IMR-90 (cell line): Measurements from ENCODE around the gene C11orf86. TPM values are rescaled to one million over a fixed set of nuclear protein-coding genes. Genes with fewer than 3 reads are reported as not detected.

Experiments
- ATAC-seq: fragments of 200-7000 bp; cut with Tn5 transposase; 2 replicates; pipeline ENCODE4 v1.9.1; 2020; ENCODE audit warnings: low read depth, mild to moderate bottlenecking, moderate library complexity
- BruUV-seq: library from RNA; stranded (reverse); fragments of 400-500 nt; replicated peaks from 2 replicates; lab custom pipeline; 2021; lab: Mats Ljungman, UMichigan
- CTCF ChIA-PET: fragments of 300-600 bp; formaldehyde crosslinking; extraction: SDS; loops from one replicate; lab custom pipeline; 2021; ENCODE audit warnings: antibody characterized with exemption; lab: Yijun Ruan, JAX
- POLR2A ChIA-PET: fragments of 300-600 bp; sonication (Branson Sonifier 250); formaldehyde crosslinking; loops from one replicate; lab custom pipeline; 2022; ENCODE audit warnings: antibody characterized with exemption; ENCODE audit not compliant: unreplicated experiment; lab: Charles Lee
- DNase-seq: peaks from one replicate; pipeline ENCODE4 v3.0.0; 2013
- H2AFZ ChIP-seq: replicated peaks from 2 replicates; pipeline ENCODE3; 2013; ENCODE audit warnings: low read length, mild to moderate bottlenecking; ENCODE audit not compliant: poor library complexity
- H2AK5ac ChIP-seq: 2 replicates; pipeline ENCODE4 v1.6.1; 2013; ENCODE audit warnings: low read depth, low read length, inconsistent platforms
- H2AK9ac ChIP-seq: replicated peaks from 2 replicates; pipeline ENCODE3; 2013; ENCODE audit warnings: mild to moderate bottlenecking, low read depth, low read length, moderate library complexity; ENCODE audit not compliant: poor library complexity
- H2BK120ac ChIP-seq: 2 replicates; pipeline ENCODE4 v1.6.1; 2013; ENCODE audit warnings: low read depth, low read length, inconsistent platforms
- H2BK15ac ChIP-seq: 3 replicates; pipeline ENCODE4 v1.6.1; 2013; ENCODE audit warnings: low read depth, low read length, inconsistent platforms
- H2BK20ac ChIP-seq: 2 replicates; pipeline ENCODE4 v1.6.1; 2013; ENCODE audit warnings: low read depth, mild to moderate bottlenecking, inconsistent platforms, low read length, moderate library complexity
- H2BK5ac ChIP-seq: 2 replicates; pipeline ENCODE4 v1.6.1; 2013; ENCODE audit warnings: mild to moderate bottlenecking, low read depth, low read length, inconsistent platforms; ENCODE audit not compliant: poor library complexity, severe bottlenecking
- H3K14ac ChIP-seq: replicated peaks from 2 replicates; pipeline ENCODE4 v1.6.1; 2013; ENCODE audit warnings: low read depth, low read length, inconsistent platforms
- H3K18ac ChIP-seq: 2 replicates; pipeline ENCODE4 v1.6.1; 2013; ENCODE audit warnings: low read depth, low read length, control low read depth
- H3K23ac ChIP-seq: 2 replicates; pipeline ENCODE4 v1.6.1; 2013; ENCODE audit warnings: low read depth, low read length, inconsistent platforms
- H3K27ac ChIP-seq: 2 replicates; pipeline ENCODE4 v1.5.1; 2013; ENCODE audit warnings: mild to moderate bottlenecking, control low read depth, low read length; ENCODE audit not compliant: insufficient read depth
- H3K27me3 ChIP-seq: 2 replicates; pipeline ENCODE4 v1.6.1; 2013; ENCODE audit warnings: low read length; ENCODE audit not compliant: control insufficient read depth, insufficient read depth
- H3K36me3 ChIP-seq: 2 replicates; pipeline ENCODE4 v1.6.1; 2013; ENCODE audit warnings: low read length, mixed read lengths; ENCODE audit not compliant: control insufficient read depth, insufficient read depth
- H3K4ac ChIP-seq: 2 replicates; pipeline ENCODE4 v1.6.1; 2013; ENCODE audit warnings: low read depth, low read length, inconsistent platforms
- H3K4me1 ChIP-seq: 2 replicates; pipeline ENCODE4 v1.6.1; 2013; ENCODE audit warnings: low read length, mixed read lengths; ENCODE audit not compliant: control insufficient read depth, insufficient read depth
- H3K4me2 ChIP-seq: 2 replicates; pipeline ENCODE4 v1.6.1; 2013; ENCODE audit warnings: low read depth, mild to moderate bottlenecking, control low read depth, low read length, moderate library complexity
- H3K4me3 ChIP-seq: 2 replicates; pipeline ENCODE4 v1.5.1; 2013; ENCODE audit warnings: low read depth, mild to moderate bottlenecking, control low read depth, low read length, moderate library complexity; ENCODE audit not compliant: insufficient read depth
- H3K56ac ChIP-seq: 2 replicates; pipeline ENCODE4 v1.6.1; 2013; ENCODE audit warnings: low read length, inconsistent platforms; ENCODE audit not compliant: insufficient read depth; ENCODE audit errors: extremely low read depth
- H3K79me1 ChIP-seq, 2 experiments: 2 replicates each; pipeline ENCODE4 v1.6.1; 2013; ENCODE audit warnings: low read length in 2 of 2, inconsistent platforms in 1 of 2, low read depth in 1 of 2
- H3K9ac ChIP-seq: 2 replicates; pipeline ENCODE4 v1.6.1; 2013; ENCODE audit warnings: low read depth, low read length, control low read depth
- H3K9me1 ChIP-seq: 2 replicates; pipeline ENCODE4 v1.6.1; 2013; ENCODE audit warnings: low read length, inconsistent platforms; ENCODE audit not compliant: insufficient read depth
- H3K9me3 ChIP-seq: 2 replicates; pipeline ENCODE4 v1.6.1; 2013; ENCODE audit warnings: low read length; ENCODE audit not compliant: control insufficient read depth, insufficient read depth
- H4K20me1 ChIP-seq: 2 replicates; pipeline ENCODE4 v1.6.1; 2013; ENCODE audit warnings: low read length, inconsistent platforms; ENCODE audit not compliant: insufficient read depth
- H4K5ac ChIP-seq: 2 replicates; pipeline ENCODE4 v1.6.1; 2013; ENCODE audit warnings: mild to moderate bottlenecking, low read depth, low read length, control low read depth
- H4K8ac ChIP-seq, 2 experiments: 2 replicates each; pipeline ENCODE4 v1.6.1; 2013; ENCODE audit warnings: low read depth in 2 of 2, low read length in 2 of 2, control low read depth in 1 of 2, inconsistent platforms in 1 of 2
- H4K91ac ChIP-seq: 2 replicates; pipeline ENCODE4 v1.6.1; 2013; ENCODE audit warnings: low read depth, low read length, inconsistent platforms; ENCODE audit not compliant: insufficient read depth
- BHLHE40 ChIP-seq: fragments of 150-350 bp; IDR thresholded peaks from 2 replicates; pipeline ENCODE4 v1.6.1; 2016; ENCODE audit warnings: mild to moderate bottlenecking, low read depth, low read length
- CEBPB ChIP-seq: IDR thresholded peaks from 2 replicates; pipeline ENCODE4 v1.6.1; 2012; ENCODE audit warnings: low read depth, low read length, improper control_type of control experiment
- CHD1 ChIP-seq: IDR thresholded peaks from 2 replicates; pipeline ENCODE4 v1.6.1; 2012; ENCODE audit warnings: low read depth, low read length, improper control_type of control experiment
- FOS ChIP-seq: fragments of 150-350 bp; IDR thresholded peaks from 2 replicates; pipeline ENCODE4 v1.6.1; 2016; ENCODE audit warnings: low read depth, low read length
- MAFK ChIP-seq: IDR thresholded peaks from 2 replicates; pipeline ENCODE4 v1.6.1; 2012; ENCODE audit warnings: low read depth, low read length, improper control_type of control experiment
- MAZ ChIP-seq: IDR thresholded peaks from 2 replicates; pipeline ENCODE4 v1.6.1; 2012; ENCODE audit warnings: low read depth, mild to moderate bottlenecking, low read length, improper control_type of control experiment, moderate library complexity, borderline replicate concordance
- MXI1 ChIP-seq: IDR thresholded peaks from 2 replicates; pipeline ENCODE4 v1.6.1; 2012; ENCODE audit warnings: low read depth, mild to moderate bottlenecking, low read length, moderate library complexity, borderline replicate concordance
- NFE2L2 ChIP-seq: fragments of 150-350 bp; IDR thresholded peaks from 2 replicates; pipeline ENCODE4 v1.6.1; 2016; ENCODE audit warnings: low read depth, mild to moderate bottlenecking, low read length
- POLR2A ChIP-seq: IDR thresholded peaks from 2 replicates; pipeline ENCODE4 v1.6.1; 2012; ENCODE audit warnings: mild to moderate bottlenecking, low read depth, low read length
- RAD21 ChIP-seq: IDR thresholded peaks from 2 replicates; pipeline ENCODE4 v1.6.1; 2012; ENCODE audit warnings: low read length, improper control_type of control experiment
- RCOR1 ChIP-seq: IDR thresholded peaks from 2 replicates; pipeline ENCODE4 v1.6.1; 2012; ENCODE audit warnings: mild to moderate bottlenecking, low read length, improper control_type of control experiment; ENCODE audit not compliant: insufficient replicate concordance
- SMC3 ChIP-seq: fragments of 150-350 bp; IDR thresholded peaks from 2 replicates; pipeline ENCODE4 v1.6.1; 2016; ENCODE audit warnings: low read depth, mild to moderate bottlenecking, antibody characterized with exemption, low read length, moderate library complexity
- WGBS, 2 experiments: methylation state at CpG; one replicate each; pipeline versions ENCODE4 v1.1.5 to v1.1.7; 2013; ENCODE audit warnings: missing lambda C conversion rate in 2 of 2; ENCODE audit not compliant: insufficient read length in 1 of 2; ENCODE audit errors: extremely low coverage in 2 of 2; 5-methylcytosine and 5-hydroxymethylcytosine counted together
- dilution Hi-C: fragments of 300-500 bp; cut with HindIII; formaldehyde crosslinking; loops from one replicate; pipeline ENCODE4 v1.14.3; 2018; ENCODE audit warnings: low sequenced_read_pairs; ENCODE audit not compliant: unreplicated experiment
- in situ Hi-C: fragments of 300-500 bp; cut with MboI; formaldehyde crosslinking; loops from 3 replicates; pipeline ENCODE4 v1.14.3; 2019; ENCODE audit warnings: low sequenced_read_pairs, inconsistent platforms, mixed read lengths
- intact Hi-C: fragments of 100-400 bp; cut with micrococcal nuclease; formaldehyde crosslinking; loops from 2 replicates; pipeline ENCODE4 v1.10.0; 2022
- polyA plus RNA-seq, 3 experiments: library from polyadenylated mRNA; depleted of rRNA; stranded (reverse); fragments of >200 nt; gene quantifications; 2 replicates each; pipeline ENCODE4 v1.2.3, GENCODE V29; 2012; ENCODE audit warnings: low replicate concordance in 1 of 3
- total RNA-seq: library from RNA; depleted of rRNA; stranded (reverse); fragments of >200 nt; gene quantifications from 2 replicates; pipeline ENCODE4 v1.2.3, GENCODE V29; 2012
- TF ChIP-seq, protein P1 (sequence below): conservative IDR thresholded peaks from 2 replicates; pipeline ENCODE4 v1.5.1; 2012; ENCODE audit warnings: mild to moderate bottlenecking, low read depth, low read length, improper control_type of control experiment
- TF ChIP-seq, protein P2 (sequence below): fragments of 150-350 bp; IDR thresholded peaks from 2 replicates; pipeline ENCODE4 v1.6.1; 2016; ENCODE audit warnings: low read depth, mild to moderate bottlenecking, low read length, moderate library complexity, borderline replicate concordance
- TF ChIP-seq, protein P3 (sequence below): fragments of 150-350 bp; IDR thresholded peaks from 2 replicates; pipeline ENCODE4 v1.6.1; 2017; ENCODE audit warnings: mild to moderate bottlenecking, antibody characterized with exemption, low read length, low read depth

Gene C11orf86
- total and polyA plus RNA-seq, 2 of the 4 experiments (the other 2 are of a cell fraction), result not detected

DNA sequence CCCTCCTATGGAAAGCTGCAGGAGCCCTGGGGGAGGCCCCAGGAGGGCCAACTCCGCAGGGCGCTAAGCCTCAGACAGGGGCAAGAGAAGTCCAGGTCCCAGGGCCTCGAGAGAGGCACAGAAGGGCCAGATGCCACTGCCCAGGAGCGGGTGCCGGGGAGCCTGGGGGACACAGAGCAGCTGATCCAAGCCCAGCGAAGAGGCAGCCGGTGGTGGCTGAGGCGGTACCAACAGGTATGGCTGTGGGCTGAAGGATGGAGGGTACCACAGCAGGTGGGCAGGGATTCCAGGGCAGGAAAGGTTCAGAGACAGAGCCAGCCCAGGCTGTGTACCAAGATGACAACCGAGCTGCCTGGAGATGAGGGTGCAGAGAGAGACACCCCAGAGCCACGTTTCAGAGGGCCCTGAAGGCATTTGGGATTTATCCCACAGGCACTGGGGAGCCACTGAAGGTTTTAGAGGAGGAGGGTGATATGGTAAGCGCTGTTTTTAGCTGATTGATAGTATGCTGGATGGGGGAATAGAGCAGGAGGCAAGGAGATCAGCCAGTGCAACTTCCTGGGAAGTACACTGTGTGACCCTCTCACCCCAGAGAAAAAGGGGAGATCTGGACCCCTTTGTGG, 412 bp downstream of the C11orf86 start:
- 74% methylated on average over 7 of the region's 11 CpGs; no CpG with 5 or more reads in 1 of the 2 experiments for WGBS, 2 experiments
- in situ Hi-C loops (loop anchor here (5.0 kb wide), 1 partner anchor 283 kb away; no protein-coding TSS in a partner anchor), intact Hi-C loops (loop anchor here (1.0 kb wide), 1 partner anchor 281 kb away; no protein-coding TSS in a partner anchor), dilution Hi-C loops (no loop called here)
- Histone ChIP-seq H3K4me1 (peaks cover 21% of the 10 kb centered on the region), H2AK5ac (peak overlapping the region; percentile 67), H3K18ac (no peak overlapping the region), H2BK120ac (peak overlapping the region; percentile 11), H4K5ac (no peak overlapping the region), H3K27ac (no peak overlapping the region), H2BK20ac (0 out of 2 replicates have a peak overlapping the region, but pooled peaks have one; percentile 1), H4K91ac (peak overlapping the region; percentile 70; the same call in 1 of the 2 replicates), H4K20me1 (peaks cover 1% of the 10 kb centered on the region; the same call in 1 of the 2 replicates), H3K9me3 (peaks cover 12% of the 10 kb centered on the region), H3K23ac (no peak overlapping the region), H2BK5ac (peak overlapping the region; percentile 6), H3K14ac (no peak overlapping the region), H3K36me3 (no peaks in the 10 kb centered on the region), H3K79me1 (no peaks in the 10 kb centered on the region), H3K9ac (no peak overlapping the region), H3K4me2 (no peak overlapping the region), H3K4me3 (no peak overlapping the region), H3K56ac (no peak overlapping the region), H2AFZ (peak overlapping the region; percentile 8), H3K27me3 (no peaks in the 10 kb centered on the region), H3K4ac (peak overlapping the region; percentile 37), H4K8ac (peak overlapping the region in 1 of 2 experiments; percentile 58; a peak in 2 of 4 replicates), H3K9me1 (peaks cover 7% of the 10 kb centered on the region), H2AK9ac (no peak overlapping the region), H2BK15ac (peak overlapping the region; percentile 70; the same call in 2 of the 3 replicates)
- ATAC-seq, result no peak
- POLR2A ChIA-PET, result no interaction called here
- CTCF ChIA-PET, result interaction anchor here (0.6 to 1.2 kb wide), 3 partner anchors 89 to 133 kb away, joined by 3 read pairs; no protein-coding TSS in a partner anchor
- no peak for DNase-seq
- BruUV-seq, result no TSS peak
- TF ChIP-seq RCOR1 (no peak), POLR2A (no peak), CHD1 (no peak), MAFK (no peak), MAZ (no peak), FOS (no peak), BHLHE40 (no peak), NFE2L2 (no peak), RAD21 (no peak), MXI1 (no peak), SMC3 (no peak), CEBPB (no peak)
- TF ChIP-seq, protein P1, sequence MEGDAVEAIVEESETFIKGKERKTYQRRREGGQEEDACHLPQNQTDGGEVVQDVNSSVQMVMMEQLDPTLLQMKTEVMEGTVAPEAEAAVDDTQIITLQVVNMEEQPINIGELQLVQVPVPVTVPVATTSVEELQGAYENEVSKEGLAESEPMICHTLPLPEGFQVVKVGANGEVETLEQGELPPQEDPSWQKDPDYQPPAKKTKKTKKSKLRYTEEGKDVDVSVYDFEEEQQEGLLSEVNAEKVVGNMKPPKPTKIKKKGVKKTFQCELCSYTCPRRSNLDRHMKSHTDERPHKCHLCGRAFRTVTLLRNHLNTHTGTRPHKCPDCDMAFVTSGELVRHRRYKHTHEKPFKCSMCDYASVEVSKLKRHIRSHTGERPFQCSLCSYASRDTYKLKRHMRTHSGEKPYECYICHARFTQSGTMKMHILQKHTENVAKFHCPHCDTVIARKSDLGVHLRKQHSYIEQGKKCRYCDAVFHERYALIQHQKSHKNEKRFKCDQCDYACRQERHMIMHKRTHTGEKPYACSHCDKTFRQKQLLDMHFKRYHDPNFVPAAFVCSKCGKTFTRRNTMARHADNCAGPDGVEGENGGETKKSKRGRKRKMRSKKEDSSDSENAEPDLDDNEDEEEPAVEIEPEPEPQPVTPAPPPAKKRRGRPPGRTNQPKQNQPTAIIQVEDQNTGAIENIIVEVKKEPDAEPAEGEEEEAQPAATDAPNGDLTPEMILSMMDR, result no peak
- TF ChIP-seq, protein P2, sequence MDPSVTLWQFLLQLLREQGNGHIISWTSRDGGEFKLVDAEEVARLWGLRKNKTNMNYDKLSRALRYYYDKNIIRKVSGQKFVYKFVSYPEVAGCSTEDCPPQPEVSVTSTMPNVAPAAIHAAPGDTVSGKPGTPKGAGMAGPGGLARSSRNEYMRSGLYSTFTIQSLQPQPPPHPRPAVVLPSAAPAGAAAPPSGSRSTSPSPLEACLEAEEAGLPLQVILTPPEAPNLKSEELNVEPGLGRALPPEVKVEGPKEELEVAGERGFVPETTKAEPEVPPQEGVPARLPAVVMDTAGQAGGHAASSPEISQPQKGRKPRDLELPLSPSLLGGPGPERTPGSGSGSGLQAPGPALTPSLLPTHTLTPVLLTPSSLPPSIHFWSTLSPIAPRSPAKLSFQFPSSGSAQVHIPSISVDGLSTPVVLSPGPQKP, result no peak
- TF ChIP-seq, protein P3, sequence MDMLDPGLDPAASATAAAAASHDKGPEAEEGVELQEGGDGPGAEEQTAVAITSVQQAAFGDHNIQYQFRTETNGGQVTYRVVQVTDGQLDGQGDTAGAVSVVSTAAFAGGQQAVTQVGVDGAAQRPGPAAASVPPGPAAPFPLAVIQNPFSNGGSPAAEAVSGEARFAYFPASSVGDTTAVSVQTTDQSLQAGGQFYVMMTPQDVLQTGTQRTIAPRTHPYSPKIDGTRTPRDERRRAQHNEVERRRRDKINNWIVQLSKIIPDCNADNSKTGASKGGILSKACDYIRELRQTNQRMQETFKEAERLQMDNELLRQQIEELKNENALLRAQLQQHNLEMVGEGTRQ, result no peak
